ENCODE measurements around the gene PABPC1L2B. TPM values are rescaled to one million over a fixed set of nuclear protein-coding genes. Genes with fewer than 3 reads are reported as not detected.

The PABPC1L2B gene
- not detected in 2 replicates for total RNA-seq

GRCh38 chrX:73002733-73003132 is at the start of gene PABPC1L2B:
TSS of gene PABPC1L2B (plus strand) at chrX:73002939. CDS start at chrX:73003643, 704 bp downstream.

Other genes with a start within 250 kb of the PABPC1L2B start
- gene DMRTC1B, start 226.0 kb upstream of the PABPC1L2B start, total RNA-seq: not detected in 2 replicates
- gene FAM236B, start 220.3 kb upstream of the PABPC1L2B start, total RNA-seq: not detected in 2 replicates
- gene FAM236D, start 194.7 kb upstream of the PABPC1L2B start, total RNA-seq: not detected in 2 replicates
- gene FAM236C, start 90.3 kb upstream of the PABPC1L2B start, total RNA-seq: not detected in 2 replicates
- gene FAM236A, start 64.7 kb upstream of the PABPC1L2B start, total RNA-seq: not detected in 2 replicates
- not detected in 2 replicates for gene DMRTC1, start 59.1 kb upstream of the PABPC1L2B start, total RNA-seq
- gene PABPC1L2A, start 76.6 kb downstream of the PABPC1L2B start, total RNA-seq: not detected in 2 replicates
- gene NAP1L2, start 211.9 kb downstream of the PABPC1L2B start, total RNA-seq: 0.29 TPM in 1 of 2 replicates, not detected in the other